Left ventricle myocardium inferior (tissue), 1 donor: ENCODE data around the gene AKIRIN1. TPM values are rescaled to one million over a fixed set of nuclear protein-coding genes. Genes with fewer than 3 reads are reported as not detected.
"Not testable (repeated sequence)": the region's sequence is repeated elsewhere in the genome, so short reads cannot be mapped to it uniquely, and the experiment has no call there.

ENCODE experiments used
- DNase-seq: peaks from one replicate; pipeline ENCODE4 v3.0.0-alpha.2; 2020
- H3K27ac ChIP-seq: fragments of 200-600 bp; replicated peaks from 2 replicates; pipeline ENCODE4 v1.8.0; 2021
- H3K27me3 ChIP-seq: fragments of 200-600 bp; 2 replicates; pipeline ENCODE4 v1.8.0; 2021; ENCODE audit warnings: low read depth
- H3K36me3 ChIP-seq: fragments of 200-600 bp; 2 replicates; pipeline ENCODE4 v1.8.0; 2021
- H3K4me1 ChIP-seq: fragments of 200-600 bp; 2 replicates; pipeline ENCODE4 v1.8.0; 2021
- H3K4me3 ChIP-seq: fragments of 200-600 bp; 2 replicates; pipeline ENCODE4 v1.8.0; 2021; ENCODE audit warnings: mild to moderate bottlenecking, moderate library complexity
- H3K9me3 ChIP-seq: fragments of 200-600 bp; replicated peaks from 2 replicates; pipeline ENCODE4 v1.8.0; 2021
- intact Hi-C: fragments of 100-400 bp; cut with micrococcal nuclease; formaldehyde crosslinking; loops from one replicate; pipeline ENCODE4 v1.11.0; 2022
- total RNA-seq: library from RNA; stranded (reverse); fragmentation: NEBNext Ultra II Directional; extraction: Animal tissue kit (Norgen Biotek cat#: 25700); gene quantifications from one replicate; pipeline ENCODE4 v1.2.1, GENCODE V29; 2021
- TF ChIP-seq, protein P1 (sequence below): fragments of 200-600 bp; IDR thresholded peaks from 2 replicates; pipeline ENCODE4 v1.8.0; 2021; ENCODE audit warnings: antibody characterized with exemption, mild to moderate bottlenecking, borderline replicate concordance
- donor health status: DM: no; HTN: yes; CAD: no; lungs with severe emphysema.

The AKIRIN1 gene
- total RNA-seq, 1 donor from 2014 or later, result 61.5 TPM

DNA sequence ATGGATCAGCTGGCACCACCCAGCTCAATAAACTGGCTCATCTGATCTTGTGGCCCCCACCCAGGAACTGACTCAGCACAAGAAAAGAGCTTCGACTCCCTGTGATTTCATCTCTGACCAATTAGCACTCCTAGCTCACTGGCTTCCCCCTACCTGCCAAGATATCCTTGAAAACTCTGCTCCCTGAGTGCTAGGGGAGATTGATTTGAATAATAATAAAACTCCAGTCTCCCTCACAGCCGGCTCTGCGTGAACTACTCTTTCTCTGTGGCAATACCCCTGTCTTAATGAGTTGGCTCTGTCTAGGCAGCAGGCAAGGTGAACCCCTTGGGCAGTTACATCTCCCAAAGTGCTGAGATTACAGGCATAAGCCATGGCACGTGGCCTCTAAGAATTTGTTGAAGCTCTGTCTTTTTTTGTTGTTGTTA, 37.6 kb upstream of the AKIRIN1 start:
- intact Hi-C loops, result no loop called here
- H3K27ac ChIP-seq, result no peak overlapping the region
- no peak for DNase-seq
- H3K27me3 ChIP-seq, result peaks cover 6% of the 10 kb centered on the region
- H3K4me1 ChIP-seq, result no peaks in the 10 kb centered on the region
- TF ChIP-seq, protein P1, sequence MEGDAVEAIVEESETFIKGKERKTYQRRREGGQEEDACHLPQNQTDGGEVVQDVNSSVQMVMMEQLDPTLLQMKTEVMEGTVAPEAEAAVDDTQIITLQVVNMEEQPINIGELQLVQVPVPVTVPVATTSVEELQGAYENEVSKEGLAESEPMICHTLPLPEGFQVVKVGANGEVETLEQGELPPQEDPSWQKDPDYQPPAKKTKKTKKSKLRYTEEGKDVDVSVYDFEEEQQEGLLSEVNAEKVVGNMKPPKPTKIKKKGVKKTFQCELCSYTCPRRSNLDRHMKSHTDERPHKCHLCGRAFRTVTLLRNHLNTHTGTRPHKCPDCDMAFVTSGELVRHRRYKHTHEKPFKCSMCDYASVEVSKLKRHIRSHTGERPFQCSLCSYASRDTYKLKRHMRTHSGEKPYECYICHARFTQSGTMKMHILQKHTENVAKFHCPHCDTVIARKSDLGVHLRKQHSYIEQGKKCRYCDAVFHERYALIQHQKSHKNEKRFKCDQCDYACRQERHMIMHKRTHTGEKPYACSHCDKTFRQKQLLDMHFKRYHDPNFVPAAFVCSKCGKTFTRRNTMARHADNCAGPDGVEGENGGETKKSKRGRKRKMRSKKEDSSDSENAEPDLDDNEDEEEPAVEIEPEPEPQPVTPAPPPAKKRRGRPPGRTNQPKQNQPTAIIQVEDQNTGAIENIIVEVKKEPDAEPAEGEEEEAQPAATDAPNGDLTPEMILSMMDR, result no peak
- H3K36me3 ChIP-seq, result no peaks in the 10 kb centered on the region
- no peak overlapping the region for H3K4me3 ChIP-seq
- H3K9me3 ChIP-seq, result no peaks in the 10 kb centered on the region

DNA sequence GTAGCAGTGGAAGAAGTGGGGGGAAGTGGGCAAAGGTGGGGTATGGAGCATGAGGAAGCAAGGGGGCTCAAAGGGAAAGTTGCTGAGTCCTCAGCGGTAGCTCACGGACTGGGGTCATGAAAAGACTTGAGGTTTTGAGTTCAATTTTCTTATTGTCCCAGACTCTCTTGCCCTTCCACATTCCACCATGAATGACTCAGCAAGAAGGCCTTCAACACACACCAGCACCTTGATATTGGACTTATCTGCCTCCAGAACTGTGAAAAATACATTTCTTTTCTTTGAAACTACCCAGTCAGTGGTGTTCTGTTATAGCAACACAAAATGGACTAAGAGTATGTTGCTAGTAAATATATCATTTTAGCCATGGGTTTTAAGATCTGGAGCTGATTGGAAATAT, 32.1 kb upstream of the AKIRIN1 start:
- TF ChIP-seq, protein P1, result no peak
- DNase-seq, result no peak
- Histone ChIP-seq H3K4me1 (no peaks in the 10 kb centered on the region), H3K9me3 (no peaks in the 10 kb centered on the region), H3K27ac (no peak overlapping the region), H3K4me3 (no peak overlapping the region), H3K36me3 (no peaks in the 10 kb centered on the region), H3K27me3 (no peaks in the 10 kb centered on the region)
- intact Hi-C loops, result no loop called here

- Histone ChIP-seq H3K27me3 (no peaks in the 10 kb centered on the region), H3K4me1 (no peaks in the 10 kb centered on the region), H3K36me3 (no peaks in the 10 kb centered on the region), H3K9me3 (no peaks in the 10 kb centered on the region), H3K4me3 (no peak overlapping the region), H3K27ac (no peak overlapping the region)
- DNase-seq, result no peak
- intact Hi-C loops, result no loop called here
- TF ChIP-seq, protein P1, result no peak
These were observed 29.0 kb upstream of the AKIRIN1 start for GRCh38 chr1:38962113-38962512.

DNA sequence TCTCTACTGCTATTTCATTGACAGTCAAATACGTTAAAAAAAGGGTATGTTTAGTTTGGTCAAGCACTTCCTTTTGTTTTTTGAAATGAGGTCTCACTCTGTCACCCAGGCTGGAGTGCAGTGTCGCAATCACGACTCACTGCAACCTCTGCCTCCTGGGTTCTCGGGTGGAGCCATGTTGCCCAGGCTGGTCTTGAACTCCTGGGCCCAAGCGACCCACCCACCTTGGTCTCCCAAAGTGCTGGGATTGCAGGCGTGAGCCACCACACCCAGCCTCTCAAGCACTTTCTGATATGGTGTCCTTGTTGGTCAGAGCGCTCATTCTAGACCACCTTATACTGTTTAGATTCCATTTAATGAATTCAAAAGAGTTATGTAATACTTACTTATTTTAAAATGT, 28.5 kb upstream of the AKIRIN1 start:
- TF ChIP-seq, protein P1, result no peak
- Histone ChIP-seq H3K4me1 (no peaks in the 10 kb centered on the region), H3K9me3 (no peaks in the 10 kb centered on the region), H3K27me3 (no peaks in the 10 kb centered on the region), H3K4me3 (no peak overlapping the region), H3K36me3 (no peaks in the 10 kb centered on the region), H3K27ac (no peak overlapping the region)
- intact Hi-C loops, result no loop called here
- no peak for DNase-seq

GRCh38 chr1:38964140-38964548, 26.9 kb upstream of the AKIRIN1 start:
- no peak overlapping the region for H3K4me3 ChIP-seq
- intact Hi-C loops, result no loop called here
- no peaks in the 10 kb centered on the region for H3K27me3 ChIP-seq
- no peaks in the 10 kb centered on the region for H3K36me3 ChIP-seq
- DNase-seq, result no peak
- TF ChIP-seq, protein P1, result peak; percentile 20
- H3K4me1 ChIP-seq, result no peaks in the 10 kb centered on the region
- H3K9me3 ChIP-seq, result no peaks in the 10 kb centered on the region
- no peak overlapping the region for H3K27ac ChIP-seq

DNA sequence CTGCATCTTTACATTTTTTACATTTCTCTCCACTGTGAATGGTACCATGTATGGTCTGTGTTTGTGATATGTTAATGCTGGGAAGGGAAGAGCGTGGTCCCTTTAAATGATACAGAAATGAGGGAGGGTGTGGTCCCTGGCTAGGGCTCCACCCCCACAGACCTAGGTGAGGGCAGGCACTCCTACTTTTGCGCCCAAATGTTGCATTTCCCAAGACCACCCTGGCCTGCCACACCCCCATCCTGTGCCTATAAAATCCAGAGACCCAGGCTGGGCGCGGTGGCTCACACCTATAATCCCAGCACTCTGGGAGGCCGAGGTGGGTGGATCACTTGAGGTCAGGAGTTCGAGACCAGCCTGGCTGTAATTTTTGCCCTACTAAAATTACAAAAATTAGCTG, 17.9 kb upstream of the AKIRIN1 start:
- H3K36me3 ChIP-seq, H3K4me3 ChIP-seq, intact Hi-C loops, H3K27ac ChIP-seq, H3K9me3 ChIP-seq, H3K27me3 ChIP-seq, DNase-seq, H3K4me1 ChIP-seq: not testable (repeated sequence)
